HL-60 (cell line): ENCODE results near the gene LZTR1.
"Not testable (repeated sequence)": the region's sequence is repeated elsewhere in the genome, so short reads cannot be mapped to it uniquely, and the experiment has no call there.

Source experiments
- CTCF ChIP-seq: IDR thresholded peaks from one replicate; pipeline ENCODE4 v1.5.1; 2011; ENCODE audit warnings: low read length, control low read depth, inconsistent platforms; ENCODE audit not compliant: insufficient read depth
- GABPA ChIP-seq: IDR thresholded peaks from 2 replicates; pipeline ENCODE4 v1.6.1; 2012; ENCODE audit warnings: low read depth
- POLR2AphosphoS5 ChIP-seq: IDR thresholded peaks from 2 replicates; pipeline ENCODE4 v1.6.1; 2012; ENCODE audit warnings: low read depth
- REST ChIP-seq: IDR thresholded peaks from 2 replicates; pipeline ENCODE4 v1.6.1; 2012; ENCODE audit warnings: low read depth; ENCODE audit not compliant: insufficient replicate concordance
- SPI1 ChIP-seq: IDR thresholded peaks from 2 replicates; pipeline ENCODE4 v1.6.1; 2012; ENCODE audit warnings: low read depth, mild to moderate bottlenecking, borderline replicate concordance

GRCh38 chr22:21048448-21048847 lies 66.4 kb downstream of the LZTR1 start:
- not testable (repeated sequence) for TF ChIP-seq CTCF, POLR2AphosphoS5, SPI1, GABPA, REST
